Activated CD8-positive, alpha-beta T cell treated with anti-CD3 and anti-CD28 coated beads for 36 hours (primary cell): ENCODE data around the gene UMAD1. TPM values are rescaled to one million over a fixed set of nuclear protein-coding genes. Genes with fewer than 3 reads are reported as not detected.
A peak's percentile ranks its signal among the peaks of the same experiment; 100 is the strongest.
"Not testable (repeated sequence)": the region's sequence is repeated elsewhere in the genome, so short reads cannot be mapped to it uniquely, and the experiment has no call there.

ENCODE experiments used
- ATAC-seq: fragments of 200-7000 bp; cut with Tn5 transposase; one replicate; pipeline ENCODE4 v1.10.0; 2021; ENCODE audit warnings: mild to moderate bottlenecking, moderate library complexity
- CTCF ChIA-PET: fragments of 350-600 bp; sonication (Branson Sonifier 250); formaldehyde crosslinking; loops from one replicate; lab custom pipeline; 2021; ENCODE audit warnings: antibody characterized with exemption; lab: Charles Lee
- POLR2A ChIA-PET: fragments of 350-600 bp; sonication (Branson Sonifier 250); formaldehyde crosslinking; loops from one replicate; lab custom pipeline; 2021; ENCODE audit warnings: antibody characterized with exemption; lab: Charles Lee
- DNase-seq: peaks from one replicate; pipeline ENCODE4 v3.0.0-alpha.2; 2020
- H3K27ac Mint-ChIP-seq: one replicate; pipeline ENCODE4 v1.8.0; 2021; ENCODE audit warnings: mild to moderate bottlenecking, mixed read lengths
- H3K27me3 Mint-ChIP-seq: one replicate; pipeline ENCODE4 v1.8.0; 2021; ENCODE audit warnings: mixed read lengths
- H3K36me3 Mint-ChIP-seq: one replicate; pipeline ENCODE4 v1.8.0; 2021; ENCODE audit warnings: low read depth, mixed read lengths
- H3K4me1 Mint-ChIP-seq: one replicate; pipeline ENCODE4 v1.8.0; 2021; ENCODE audit warnings: low read depth, mixed read lengths
- H3K4me3 Mint-ChIP-seq: one replicate; pipeline ENCODE4 v1.8.0; 2021; ENCODE audit warnings: mild to moderate bottlenecking, moderate library complexity, mixed read lengths
- H3K9me3 Mint-ChIP-seq: one replicate; pipeline ENCODE4 v1.8.0; 2021; ENCODE audit warnings: mixed read lengths
- intact Hi-C: fragments of 100-400 bp; cut with micrococcal nuclease; formaldehyde crosslinking; loops from one replicate; pipeline ENCODE4 v1.10.0; 2022
- total RNA-seq, 2 experiments: library from RNA; stranded (reverse); gene quantifications; one replicate each; pipeline ENCODE4 v1.2.3, GENCODE V29; 2021
- TF ChIP-seq, protein P1 (sequence below): fragments of 200-600 bp; IDR thresholded peaks from one replicate; pipeline ENCODE4 v1.8.0; 2022; ENCODE audit warnings: antibody characterized with exemption, mild to moderate bottlenecking

Gene UMAD1
- total RNA-seq, 2 experiments from 2014 or later = 10.1 to 11.1 TPM

DNA sequence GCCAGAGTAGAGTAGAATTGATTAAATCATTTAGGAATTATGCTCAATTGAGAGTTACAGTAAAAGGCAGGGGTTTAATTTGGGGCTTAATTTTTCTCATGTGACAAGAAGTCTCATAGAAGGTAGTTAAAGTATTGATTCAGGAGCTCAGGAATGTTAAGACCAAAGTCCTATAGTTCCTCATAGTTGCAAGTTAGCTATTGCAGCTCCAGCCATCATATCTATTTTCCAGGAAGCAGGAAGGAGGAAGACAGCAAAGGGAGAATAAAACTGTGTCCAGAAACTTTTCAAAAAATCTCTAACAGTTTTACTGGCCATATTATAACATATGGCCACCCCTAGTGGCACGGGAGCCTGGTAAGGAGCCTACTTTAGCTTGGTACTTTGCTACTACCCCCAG is 174.8 kb downstream of the UMAD1 start:
- Mint-ChIP-seq H3K36me3 (peaks cover 19% of the 10 kb centered on the region), H3K4me1 (peaks cover 28% of the 10 kb centered on the region), H3K27me3 (no peaks in the 10 kb centered on the region), H3K27ac (no peak overlapping the region), H3K9me3 (peaks cover 4% of the 10 kb centered on the region), H3K4me3 (no peak overlapping the region)
- TF ChIP-seq, protein P1, sequence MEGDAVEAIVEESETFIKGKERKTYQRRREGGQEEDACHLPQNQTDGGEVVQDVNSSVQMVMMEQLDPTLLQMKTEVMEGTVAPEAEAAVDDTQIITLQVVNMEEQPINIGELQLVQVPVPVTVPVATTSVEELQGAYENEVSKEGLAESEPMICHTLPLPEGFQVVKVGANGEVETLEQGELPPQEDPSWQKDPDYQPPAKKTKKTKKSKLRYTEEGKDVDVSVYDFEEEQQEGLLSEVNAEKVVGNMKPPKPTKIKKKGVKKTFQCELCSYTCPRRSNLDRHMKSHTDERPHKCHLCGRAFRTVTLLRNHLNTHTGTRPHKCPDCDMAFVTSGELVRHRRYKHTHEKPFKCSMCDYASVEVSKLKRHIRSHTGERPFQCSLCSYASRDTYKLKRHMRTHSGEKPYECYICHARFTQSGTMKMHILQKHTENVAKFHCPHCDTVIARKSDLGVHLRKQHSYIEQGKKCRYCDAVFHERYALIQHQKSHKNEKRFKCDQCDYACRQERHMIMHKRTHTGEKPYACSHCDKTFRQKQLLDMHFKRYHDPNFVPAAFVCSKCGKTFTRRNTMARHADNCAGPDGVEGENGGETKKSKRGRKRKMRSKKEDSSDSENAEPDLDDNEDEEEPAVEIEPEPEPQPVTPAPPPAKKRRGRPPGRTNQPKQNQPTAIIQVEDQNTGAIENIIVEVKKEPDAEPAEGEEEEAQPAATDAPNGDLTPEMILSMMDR = no peak
- POLR2A ChIA-PET = no interaction called here
- intact Hi-C loops = no loop called here
- DNase-seq (no peak), ATAC-seq (no peak)
- CTCF ChIA-PET = no interaction called here

DNA sequence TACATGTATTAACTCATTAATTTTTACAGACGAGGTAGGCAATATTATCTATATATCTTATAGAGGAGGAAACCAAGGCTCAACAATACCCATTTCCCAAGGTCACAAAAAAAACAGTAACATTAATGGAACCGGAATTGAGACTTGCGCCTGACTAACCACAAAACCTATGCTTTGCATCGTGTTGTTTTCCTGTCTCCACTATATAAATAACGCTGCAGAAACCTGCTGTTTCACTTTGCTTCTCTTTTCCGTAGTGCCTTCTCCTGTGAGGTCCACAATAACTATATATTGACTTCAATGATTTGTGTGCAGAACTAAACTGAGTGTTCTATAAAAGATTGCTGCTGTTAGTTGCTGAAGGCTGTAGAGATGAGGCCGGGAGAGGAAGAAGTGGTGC is 175.5 kb downstream of the UMAD1 start:
- POLR2A ChIA-PET = no interaction called here
- Mint-ChIP-seq H3K4me1 (peaks cover 28% of the 10 kb centered on the region), H3K9me3 (peaks cover 4% of the 10 kb centered on the region), H3K27ac (no peak overlapping the region), H3K4me3 (peak overlapping the region; percentile 2), H3K27me3 (no peaks in the 10 kb centered on the region), H3K36me3 (peaks cover 19% of the 10 kb centered on the region)
- peak; percentile 52 for ATAC-seq
- TF ChIP-seq, protein P1 = no peak
- no peak for DNase-seq
- intact Hi-C loops = no loop called here
- CTCF ChIA-PET = interaction anchor here (0.9 kb wide), 1 partner anchor 374 kb away, joined by 3 read pairs; no protein-coding TSS in a partner anchor

DNA sequence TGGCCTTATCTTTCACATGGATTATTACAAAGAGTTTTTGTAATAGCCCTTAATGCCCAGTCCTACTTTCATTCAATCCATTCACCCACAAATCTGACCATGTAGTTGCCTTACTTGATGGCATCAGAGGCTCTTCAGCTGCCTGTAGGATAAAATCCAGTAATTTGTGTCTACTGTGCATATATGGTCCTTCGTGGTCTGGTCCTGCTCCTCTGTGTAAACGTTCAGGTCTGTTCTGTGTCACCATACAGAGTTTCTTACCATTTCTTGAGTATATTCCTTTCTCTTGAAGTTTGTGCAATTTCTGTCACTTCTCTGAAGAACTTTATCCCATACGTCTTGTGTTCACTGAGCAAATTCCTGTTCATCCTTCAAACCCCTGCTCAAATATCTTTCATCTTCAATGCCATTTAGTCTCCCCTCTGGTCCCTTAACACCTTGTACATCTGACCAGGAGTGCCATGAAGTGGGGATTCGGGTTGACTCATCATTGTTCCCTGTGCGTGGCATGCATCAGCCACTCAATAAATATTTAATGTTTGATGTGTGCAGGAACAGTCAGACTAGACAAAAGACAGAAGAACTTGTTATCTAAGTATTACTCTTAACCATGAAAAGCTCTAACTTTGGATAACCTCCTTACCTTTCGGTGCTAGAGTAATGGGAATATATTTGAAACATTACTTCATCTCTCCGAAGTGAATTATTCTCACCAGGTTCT is 176.4 kb downstream of the UMAD1 start:
- intact Hi-C loops = no loop called here
- no peak overlapping the region for H3K27ac Mint-ChIP-seq

DNA sequence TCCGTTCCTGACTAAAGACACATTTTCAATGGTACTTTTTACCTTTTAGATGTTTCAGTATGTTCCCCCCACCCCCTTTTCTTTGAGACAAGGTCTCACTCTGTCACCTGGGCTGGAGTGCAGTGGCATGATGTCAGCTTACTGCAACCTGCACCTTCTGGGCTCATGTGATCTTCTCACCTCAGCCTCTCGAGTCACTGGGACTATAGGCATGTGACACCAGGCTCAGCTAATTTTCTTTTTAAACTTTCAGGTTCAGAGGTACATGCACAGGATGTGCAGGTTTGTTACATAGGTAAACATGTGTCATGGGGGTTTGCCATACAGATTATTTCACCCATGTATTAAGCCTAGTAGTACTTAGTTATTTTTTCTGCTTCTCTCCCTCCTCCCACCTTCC is 177.2 kb downstream of the UMAD1 start:
- Mint-ChIP-seq H3K27ac (no peak overlapping the region), H3K36me3 (peaks cover 18% of the 10 kb centered on the region), H3K4me3 (no peak overlapping the region), H3K4me1 (peaks cover 28% of the 10 kb centered on the region), H3K9me3 (peaks cover 4% of the 10 kb centered on the region), H3K27me3 (no peaks in the 10 kb centered on the region)
- ATAC-seq (peak; percentile 45), DNase-seq (no peak)
- ChIA-PET POLR2A (interaction anchor here (1.2 kb wide), 1 partner anchor 127 kb away, joined by 3 read pairs; no protein-coding TSS in a partner anchor), CTCF (no interaction called here)
- intact Hi-C loops = no loop called here
- TF ChIP-seq, protein P1 = no peak

More for the DNA sequence above, 176.4 kb downstream of the UMAD1 start:
- POLR2A ChIA-PET = interaction anchor here (1.2 kb wide), 1 partner anchor 128 kb away, joined by 3 read pairs; no protein-coding TSS in a partner anchor
- Mint-ChIP-seq H3K27me3 (no peaks in the 10 kb centered on the region), H3K9me3 (peaks cover 4% of the 10 kb centered on the region), H3K4me3 (no peak overlapping the region), H3K4me1 (peaks cover 28% of the 10 kb centered on the region), H3K36me3 (peaks cover 19% of the 10 kb centered on the region)
- ATAC-seq = peak; percentile 63
- CTCF ChIA-PET = interaction anchor here (0.9 kb wide), 1 partner anchor 373 kb away, joined by 3 read pairs; no protein-coding TSS in a partner anchor
- TF ChIP-seq, protein P1 = no peak
- DNase-seq = peak; percentile 18

DNA sequence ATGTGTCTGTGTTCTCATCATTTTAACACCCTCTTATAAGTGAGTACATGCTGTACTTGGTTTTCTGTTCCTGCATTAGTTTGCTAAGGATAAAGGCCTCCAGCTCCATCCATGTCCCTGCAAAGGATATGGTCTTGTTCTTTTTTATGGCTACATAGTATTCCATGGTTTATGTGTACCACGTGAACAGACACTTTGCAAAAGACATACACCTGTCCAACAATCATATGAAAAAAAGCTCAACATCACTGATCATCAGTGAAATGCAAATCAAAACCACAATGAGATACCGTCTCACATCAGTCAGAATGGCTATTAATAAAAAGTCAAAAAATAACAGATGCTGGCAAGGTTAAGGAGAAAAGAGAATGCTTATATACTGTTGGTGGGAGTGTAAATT is 177.6 kb downstream of the UMAD1 start:
- ATAC-seq, H3K27ac Mint-ChIP-seq, H3K27me3 Mint-ChIP-seq, DNase-seq, CTCF ChIA-PET, H3K4me3 Mint-ChIP-seq, H3K9me3 Mint-ChIP-seq, intact Hi-C loops, POLR2A ChIA-PET: not testable (repeated sequence)
- peaks cover 15% of the 10 kb centered on the region for H3K36me3 Mint-ChIP-seq
- H3K4me1 Mint-ChIP-seq = peaks cover 28% of the 10 kb centered on the region
